NCI-H1048 (cell line): ENCODE measurements around the gene LEPROT.
"Not testable (repeated sequence)": the region's sequence is repeated elsewhere in the genome, so short reads cannot be mapped to it uniquely, and the experiment has no call there.

Experiments used
- DNase-seq: peaks from one replicate; lab custom pipeline; 2025; lab: John Stamatoyannopoulos, UW

The LEPROT gene, protein sequence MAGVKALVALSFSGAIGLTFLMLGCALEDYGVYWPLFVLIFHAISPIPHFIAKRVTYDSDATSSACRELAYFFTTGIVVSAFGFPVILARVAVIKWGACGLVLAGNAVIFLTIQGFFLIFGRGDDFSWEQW

DNA sequence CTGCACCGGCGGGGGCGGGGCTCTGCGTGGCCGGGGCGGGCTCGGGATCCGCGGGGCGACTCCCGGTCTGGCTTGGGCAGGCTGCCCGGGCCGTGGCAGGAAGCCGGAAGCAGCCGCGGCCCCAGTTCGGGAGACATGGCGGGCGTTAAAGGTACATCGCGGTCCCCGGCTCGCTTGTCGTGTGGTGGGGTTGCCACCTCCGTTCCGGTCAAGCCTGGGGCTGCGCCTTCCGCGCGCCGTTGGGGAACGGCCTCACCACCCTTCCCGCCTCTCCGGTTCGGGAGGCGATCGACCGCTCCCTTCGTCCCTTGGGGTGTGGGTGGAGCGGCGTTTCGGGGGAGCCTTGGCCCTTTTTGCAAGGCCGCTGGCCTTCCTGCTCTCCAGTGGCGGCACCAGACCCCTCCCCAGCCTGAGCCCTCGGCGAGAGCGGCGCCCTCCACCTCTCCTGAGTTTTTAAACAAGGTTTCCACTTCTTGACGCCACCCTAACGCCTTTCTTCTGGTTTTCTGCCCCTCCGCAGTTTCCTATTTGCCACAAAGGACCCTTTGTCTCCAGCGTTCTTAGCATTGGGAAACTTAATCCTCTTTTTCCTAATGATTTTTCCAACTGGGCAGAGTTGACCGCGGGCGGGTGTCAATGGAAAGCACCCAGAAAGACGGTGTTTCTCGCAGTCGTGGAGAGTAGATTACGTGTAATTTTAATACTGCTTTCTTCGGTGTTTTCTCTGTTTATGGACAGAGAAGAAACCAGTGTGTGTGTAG is at the start of gene LEPROT, which contains the start of gene LEPR:
Gene LEPROT (plus strand): TSS at position 79 of the 761 bp plus-strand sequence. CDS start 57 bp downstream, at position 136.
Gene LEPR (plus strand): TSS at position 79 of the 761 bp plus-strand sequence. CDS start 144,898 bp downstream, outside the sequence.
- DNase-seq: peak; percentile 98

DNA sequence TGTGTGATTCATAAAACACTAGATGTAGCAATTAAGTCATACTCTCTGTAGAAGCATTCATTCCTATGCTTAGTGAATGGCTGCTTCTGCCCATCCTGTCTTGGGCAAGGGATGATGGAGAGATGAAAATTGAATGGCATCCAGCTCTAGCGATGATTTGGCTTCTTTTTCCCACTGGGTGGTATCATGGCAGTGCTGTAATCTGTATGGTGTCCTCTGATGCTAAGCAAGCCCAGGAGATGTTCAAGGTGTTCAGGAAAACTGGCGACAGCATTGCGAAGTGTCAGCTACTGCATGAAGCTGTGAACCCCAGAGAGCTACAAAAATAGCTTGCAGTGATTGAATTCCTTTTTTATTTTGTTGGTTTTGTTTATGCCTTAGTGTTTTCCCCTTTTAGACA is 48.9 kb upstream of the LEPROT start:
- no peak for DNase-seq

DNA sequence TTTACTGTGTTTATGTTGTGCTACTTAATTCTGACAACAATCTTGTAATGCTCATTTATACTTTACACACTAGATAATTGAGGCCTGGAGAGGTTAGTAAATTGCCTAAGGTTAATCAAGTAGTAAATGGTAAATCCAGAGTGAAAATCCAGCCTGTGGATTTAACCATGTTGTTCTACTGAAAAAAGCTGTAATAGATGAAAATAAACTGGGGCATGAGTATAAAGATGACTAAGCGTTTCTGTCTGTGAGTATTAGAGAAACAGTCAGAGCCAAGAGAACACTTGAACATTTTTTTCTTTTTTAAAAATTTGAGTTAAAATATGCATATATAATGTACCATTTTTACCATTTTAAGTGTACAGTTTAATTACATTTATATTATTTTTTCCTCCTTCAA is 47.9 kb upstream of the LEPROT start:
- no peak for DNase-seq

DNA sequence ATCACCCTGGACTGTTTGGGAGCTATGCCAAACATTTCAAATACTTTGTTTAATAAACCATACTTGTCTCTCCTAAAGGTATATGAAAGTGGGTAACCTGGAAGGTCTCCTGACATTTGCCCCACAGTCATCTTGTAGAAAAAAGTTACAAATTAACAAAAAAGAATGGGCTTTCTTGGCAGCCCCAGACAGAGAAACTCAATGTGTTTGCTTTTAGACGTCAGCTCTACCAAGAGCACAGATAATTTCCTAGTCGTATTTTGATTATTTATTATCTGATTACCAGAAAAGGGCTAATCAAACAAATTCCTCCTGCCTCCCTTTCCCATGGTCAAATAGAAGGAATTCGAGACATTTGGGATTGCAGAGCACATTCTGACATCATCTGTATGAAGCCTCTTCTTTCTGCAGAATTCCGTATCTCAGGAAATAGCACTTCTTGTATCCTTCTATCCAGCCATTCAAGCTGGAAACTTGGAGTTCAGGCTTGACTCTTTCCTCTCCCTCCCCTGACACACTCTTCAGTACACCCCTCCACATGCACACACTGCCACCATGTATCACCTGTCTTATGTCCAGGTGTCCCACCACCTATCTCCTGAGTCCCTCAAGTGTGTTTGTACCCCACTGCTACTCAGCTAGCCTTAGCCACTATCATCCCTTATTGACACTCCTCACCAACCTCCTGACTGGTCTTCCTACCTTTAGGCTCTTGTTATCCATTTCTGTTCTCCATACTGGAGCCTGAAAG is 42.8 kb upstream of the LEPROT start:
- no peak for DNase-seq

DNA sequence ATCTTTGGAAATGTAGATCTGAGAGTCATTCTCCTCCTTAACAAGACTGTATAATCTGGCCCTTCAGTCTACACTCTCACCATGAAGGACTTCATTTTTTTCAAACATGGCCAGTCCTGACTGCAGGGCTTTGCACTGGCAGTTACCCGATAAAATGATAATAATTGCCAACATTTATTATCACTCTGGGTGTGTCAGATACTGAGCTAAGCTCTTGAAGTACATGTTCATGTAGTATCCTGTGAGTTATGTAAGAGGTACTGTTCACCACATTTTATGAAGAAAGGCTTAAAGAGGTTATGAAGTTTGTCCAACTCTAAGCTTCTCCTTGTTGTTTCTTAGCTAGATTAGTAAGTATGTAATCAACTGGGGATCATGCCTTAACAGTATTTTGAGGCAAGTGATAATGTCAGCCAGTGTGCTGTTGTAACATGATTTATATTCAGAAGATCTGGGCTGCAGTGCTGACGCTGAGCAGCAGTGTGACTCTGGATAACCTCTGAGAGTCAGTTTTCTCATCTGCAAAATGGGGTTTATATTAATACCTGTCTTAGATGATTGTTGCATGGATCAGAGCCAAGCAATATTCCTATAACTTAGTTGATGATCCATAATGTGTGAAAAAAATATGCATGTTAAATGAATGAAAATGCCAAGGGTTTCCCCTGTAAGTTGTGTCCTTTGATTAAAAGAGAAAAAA is 42.1 kb upstream of the LEPROT start:
- no peak for DNase-seq

DNA sequence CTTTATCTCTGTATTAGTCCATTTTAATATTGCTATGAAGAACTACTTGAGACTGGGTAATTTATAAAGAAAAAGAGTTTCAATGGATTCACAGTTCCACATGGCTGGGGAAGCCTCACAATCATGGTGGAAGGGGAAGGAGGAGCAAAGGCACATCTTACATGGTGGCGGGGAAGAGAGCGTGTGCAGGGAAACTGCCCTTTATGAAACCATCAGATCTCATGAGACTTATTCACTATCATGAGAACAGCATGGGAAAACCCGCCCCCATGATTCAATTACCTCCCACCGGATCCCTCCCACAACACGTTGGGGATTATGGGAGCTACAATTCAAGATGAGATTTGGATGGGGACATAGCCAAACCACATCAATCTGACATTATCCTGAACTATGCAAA is 36.0 kb upstream of the LEPROT start:
- DNase-seq: not testable (repeated sequence)

DNA sequence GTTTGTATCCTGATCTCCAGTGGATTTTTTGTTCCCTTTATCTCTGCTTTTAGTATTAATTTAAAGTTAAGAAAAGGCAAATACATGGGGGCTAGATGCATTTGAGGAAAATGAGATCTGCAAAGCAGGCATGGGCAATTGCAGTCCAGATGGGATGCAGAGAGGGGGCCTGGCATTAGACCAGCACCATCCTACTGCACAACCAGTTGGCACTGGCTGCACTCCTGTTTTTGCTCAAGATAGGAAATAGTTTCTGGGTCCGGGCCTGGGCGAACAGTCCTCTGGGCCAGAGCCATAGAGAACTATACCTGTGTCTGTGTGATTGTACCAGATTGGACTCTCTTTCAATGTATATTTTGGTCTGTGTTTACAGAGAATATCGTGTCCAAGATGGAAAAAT is 34.0 kb upstream of the LEPROT start:
- DNase-seq: no peak

DNA sequence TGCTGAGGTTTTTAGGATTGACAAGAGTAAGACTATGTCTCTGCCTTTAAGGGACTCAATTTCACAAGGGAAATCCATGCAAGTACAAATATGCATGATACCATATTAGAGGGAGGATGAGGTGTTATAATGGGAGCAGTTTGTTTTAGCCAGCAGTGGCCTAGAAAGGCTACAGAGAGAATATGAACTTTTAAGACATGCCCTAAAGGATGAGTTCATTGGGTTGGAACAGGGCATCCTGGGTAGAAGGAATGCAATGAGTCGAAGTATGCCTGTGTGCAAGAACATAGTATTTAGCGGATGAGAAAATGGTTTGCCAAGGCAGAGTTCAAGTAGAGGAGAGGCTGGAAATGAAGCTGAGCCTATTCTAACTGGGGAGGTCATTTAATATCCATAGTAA is 32.6 kb upstream of the LEPROT start:
- no peak for DNase-seq

DNA sequence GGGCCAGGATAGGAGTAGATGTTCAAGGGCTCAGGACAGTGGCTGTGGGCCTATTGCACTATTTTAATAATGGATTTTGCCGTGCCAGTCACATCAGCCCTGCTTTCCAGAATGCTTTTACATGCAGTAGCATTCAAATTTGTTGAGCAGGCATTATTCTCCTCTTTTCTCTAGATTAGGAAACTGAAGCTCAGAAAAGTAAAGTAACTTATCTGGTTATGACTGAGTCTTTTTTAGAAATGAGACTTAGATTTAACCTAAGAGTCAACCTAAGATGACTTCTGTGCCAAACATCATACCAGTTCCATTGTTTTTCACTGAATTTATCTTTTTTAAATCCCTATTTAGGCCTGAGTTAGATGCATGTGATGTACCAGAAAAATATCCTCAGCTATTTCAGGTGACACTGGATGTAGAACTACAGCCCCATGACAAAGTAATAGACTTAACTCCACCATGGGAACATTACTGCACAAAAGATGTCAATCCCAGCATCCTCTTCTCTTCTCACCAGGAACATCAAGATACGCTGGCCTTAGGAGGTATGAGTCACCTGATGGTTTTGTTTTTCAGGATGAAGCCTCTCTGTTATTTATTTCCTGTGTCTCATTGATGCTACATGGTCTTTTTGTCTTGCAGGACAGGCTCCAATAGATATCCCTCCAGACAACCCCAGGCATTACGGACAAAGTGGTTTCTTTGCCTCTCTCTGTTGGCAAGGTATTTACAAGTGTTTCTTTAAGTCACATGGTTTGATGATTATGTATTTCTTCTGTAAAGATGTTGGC is 31.4 kb upstream of the LEPROT start:
- no peak for DNase-seq

DNA sequence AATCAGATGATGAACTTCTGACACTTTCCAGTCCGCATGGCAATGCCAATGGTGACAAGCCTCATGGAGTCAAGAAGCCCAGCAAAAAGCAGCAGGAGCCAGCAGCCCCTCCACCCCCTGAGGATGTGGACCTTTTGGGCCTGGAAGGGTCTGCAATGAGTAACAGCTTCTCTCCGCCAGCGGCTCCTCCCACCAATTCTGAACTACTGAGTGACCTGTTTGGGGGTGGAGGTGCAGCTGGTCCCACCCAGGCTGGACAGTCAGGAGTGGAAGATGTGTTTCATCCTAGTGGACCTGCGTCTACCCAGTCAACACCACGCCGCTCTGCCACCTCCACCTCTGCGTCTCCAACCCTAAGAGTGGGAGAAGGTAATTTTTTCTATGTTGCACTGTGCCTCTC is 28.0 kb upstream of the LEPROT start:
- DNase-seq: no peak

DNA sequence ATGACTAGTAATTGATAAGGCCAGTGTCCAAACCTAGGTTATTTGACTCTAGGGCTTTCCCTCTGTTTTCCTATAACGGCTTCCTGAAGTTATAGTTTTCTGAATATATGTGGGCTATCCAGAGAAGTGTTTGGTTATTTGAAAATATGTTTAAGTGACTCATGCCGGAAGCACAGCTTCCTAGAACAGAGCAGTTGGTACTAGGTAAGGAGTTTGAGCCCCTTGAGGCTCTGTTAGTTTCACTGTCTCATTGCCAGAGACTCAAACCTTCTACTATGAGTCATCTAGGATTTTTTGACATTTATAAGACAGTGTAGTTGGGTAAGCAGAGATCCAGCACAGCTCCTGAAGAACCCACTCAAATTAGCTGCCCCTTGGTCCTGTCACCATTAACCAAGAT is 27.1 kb upstream of the LEPROT start:
- DNase-seq: no peak

DNA sequence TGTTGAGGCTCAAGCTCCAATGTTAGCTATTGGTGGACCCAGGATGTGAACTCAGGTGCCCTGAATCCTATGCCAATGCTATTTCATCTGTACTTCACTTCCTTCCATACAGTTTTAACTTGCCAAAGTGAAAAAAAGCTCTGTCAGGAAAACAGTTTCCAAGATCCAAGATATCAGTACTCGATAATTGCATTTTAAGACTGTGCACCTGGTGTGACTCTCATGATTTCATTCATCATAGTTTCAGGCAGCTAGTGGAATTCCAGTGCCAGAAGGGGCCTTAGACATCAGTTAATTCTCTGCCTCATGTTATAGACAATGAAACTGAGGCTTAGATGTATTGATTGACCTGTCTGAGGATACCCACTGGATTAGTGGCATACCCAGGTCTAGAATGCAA is 26.5 kb upstream of the LEPROT start:
- no peak for DNase-seq

DNA sequence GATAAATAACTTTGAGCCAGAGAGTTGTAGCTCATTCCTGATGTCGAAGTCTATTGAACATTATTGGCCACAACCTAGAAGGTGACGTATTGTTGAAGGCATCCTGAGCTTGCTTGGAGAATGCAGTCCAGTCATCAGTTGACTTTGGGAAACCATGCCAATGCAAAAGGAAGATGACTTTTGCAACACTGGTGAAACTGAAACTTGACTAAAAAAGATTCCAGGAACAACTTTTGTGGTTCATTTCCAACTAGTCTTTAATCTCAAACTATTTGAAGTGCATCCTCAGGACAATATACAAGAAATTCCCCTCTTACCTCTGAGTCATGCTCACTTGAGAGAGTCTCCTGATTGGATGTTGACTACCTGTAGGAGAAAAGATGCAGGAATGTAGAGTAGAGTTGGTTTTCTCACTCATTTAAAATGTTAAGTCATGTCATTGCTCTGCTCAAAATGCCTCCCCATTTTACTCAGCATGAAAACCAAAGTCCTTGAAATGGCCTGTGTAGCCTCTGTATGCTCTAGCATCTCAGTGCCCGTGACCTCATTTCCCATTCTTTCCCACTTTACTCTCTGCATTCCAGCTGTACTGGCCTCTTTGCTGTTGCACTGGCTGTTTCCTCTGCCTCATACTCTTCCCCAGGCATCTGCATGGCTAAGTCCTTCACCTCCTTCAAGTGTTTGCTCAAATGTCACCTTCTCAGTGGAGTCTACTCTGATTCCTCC is 24.4 kb upstream of the LEPROT start:
- DNase-seq: no peak

DNA sequence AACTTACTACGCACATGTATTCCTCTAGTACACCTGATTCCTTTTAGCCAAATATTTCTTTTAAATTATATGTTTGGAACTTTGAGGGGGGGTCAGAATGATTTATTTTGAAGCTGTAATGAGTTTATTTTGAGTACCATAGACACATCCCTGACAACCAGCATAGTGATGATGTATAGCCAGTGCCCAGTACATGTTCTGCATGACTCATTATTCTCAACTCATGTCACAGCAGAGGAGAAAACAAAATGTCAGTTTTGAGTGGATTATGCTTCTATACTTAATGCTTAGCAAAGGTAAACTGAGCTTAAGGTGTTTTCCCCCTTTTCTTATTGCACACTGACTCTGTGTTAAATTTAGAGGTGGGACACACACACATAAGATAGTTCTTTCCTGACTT is 22.4 kb upstream of the LEPROT start:
- DNase-seq: no peak

DNA sequence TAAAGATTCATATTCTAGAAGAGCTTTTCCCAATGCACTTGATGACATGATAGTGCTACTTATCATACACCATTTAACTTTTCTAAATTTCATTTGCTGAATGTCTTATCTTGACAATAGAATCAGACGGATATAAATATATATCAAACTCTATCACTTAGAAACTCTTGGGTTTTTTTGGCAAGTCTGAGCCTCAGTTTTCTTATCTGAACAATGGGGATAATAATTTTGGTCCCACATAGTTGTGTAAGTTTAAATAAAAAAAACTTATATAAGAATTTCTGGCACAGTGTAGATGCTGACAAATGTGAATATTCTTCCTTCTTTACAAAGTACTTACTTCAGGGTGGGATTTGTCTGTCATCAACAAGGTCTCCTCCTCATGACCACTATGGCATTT is 21.5 kb upstream of the LEPROT start:
- DNase-seq: no peak

DNA sequence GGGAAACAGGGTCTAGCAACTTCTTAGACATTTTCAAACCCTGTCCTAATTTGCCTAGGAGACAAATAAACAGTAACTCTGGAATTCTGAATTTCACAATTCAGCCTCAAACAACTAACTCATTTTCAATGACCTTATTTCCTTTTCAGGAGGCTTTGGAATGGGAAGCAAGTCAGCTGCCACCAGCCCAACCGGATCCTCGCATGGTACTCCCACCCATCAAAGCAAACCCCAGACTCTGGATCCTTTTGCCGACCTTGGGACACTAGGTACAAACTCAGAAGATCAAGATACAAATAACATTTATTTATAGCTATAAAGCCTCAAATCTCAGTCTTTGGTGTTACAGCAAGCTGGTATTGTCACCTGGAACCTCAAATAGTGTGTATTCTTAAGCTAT is 18.9 kb upstream of the LEPROT start:
- no peak for DNase-seq

DNA sequence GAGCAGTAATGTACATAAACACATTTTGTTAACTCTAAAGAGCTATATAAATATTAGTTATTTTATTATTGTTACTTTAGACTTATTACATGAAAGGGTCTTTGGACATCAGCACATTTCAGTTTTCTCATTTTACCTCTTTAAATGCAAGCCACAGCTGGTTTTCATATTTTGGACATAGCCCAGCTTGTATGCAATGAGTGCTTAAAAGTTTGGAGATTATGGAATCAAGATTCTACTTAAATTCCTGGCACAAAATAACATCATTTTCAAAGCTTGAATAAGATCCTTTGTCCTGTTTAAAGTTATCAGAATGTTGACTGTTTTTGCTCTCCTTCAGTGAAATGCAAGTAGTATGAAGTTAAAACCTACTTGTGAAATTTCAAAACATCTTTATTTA is 15.5 kb upstream of the LEPROT start:
- no peak for DNase-seq

DNA sequence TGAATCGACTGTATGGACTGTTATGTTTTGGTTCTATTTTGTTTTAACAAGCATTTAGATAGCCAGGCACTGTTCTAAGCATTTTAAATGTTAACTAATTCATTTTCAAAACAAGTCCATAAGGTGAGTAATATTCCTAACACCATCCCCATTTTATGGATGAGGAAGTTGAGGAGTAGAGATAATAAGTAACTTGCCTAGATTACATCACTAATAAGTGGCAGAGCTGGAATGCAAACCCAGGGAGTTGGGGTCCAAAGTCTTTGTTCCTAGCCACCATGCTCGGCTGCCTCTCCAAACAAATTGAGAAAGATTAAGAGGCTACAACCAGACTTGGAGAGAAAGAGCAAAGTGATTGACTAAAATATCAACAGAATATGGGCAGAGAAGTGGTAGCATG is 12.6 kb upstream of the LEPROT start:
- no peak for DNase-seq

DNA sequence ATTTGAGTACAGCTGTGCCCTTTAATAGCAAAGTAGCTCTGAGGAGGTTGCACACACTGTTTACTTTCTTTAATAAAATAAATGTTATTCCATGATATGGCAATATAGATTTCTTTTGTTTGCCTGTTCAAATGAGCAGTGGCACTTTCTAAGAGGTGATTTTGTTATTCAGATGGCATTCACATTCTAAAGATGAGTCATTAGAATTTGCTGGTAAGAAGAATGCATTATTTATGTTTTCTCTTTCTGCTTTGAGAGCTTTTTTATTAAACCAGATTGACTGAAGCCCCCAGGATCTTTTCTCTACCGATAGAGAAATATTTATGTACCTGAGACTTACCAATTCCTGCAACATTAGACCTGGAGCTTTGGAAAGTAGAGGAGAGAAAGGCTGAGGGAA is 11.2 kb upstream of the LEPROT start:
- no peak for DNase-seq

DNA sequence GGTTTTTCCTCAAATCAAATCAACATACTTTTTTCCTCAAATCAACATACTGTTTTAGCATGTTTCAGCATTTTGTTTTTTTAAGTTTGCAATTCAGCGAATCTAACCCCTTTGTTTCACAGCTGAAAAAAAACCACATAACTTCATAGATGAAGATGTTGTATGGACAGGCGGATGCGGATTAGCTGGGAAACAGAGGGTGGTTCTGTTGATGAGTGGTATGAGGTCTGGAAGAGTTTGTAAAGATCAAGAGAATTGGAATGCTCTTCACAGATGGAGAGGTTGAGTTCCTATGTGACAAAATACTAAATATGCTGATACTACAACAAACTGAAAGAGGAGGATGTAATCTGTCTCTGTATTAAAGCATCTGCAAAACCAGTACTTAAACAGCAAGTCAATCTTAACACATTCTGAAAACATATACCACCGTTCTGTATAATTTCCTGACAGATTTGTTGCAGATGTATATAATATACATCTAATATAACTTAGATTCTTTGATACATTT is 10.6 kb upstream of the LEPROT start:
- DNase-seq: no peak
